Hippocampal formation (tissue), 2 donors: ENCODE data around the gene HERPUD1.
"Not testable (repeated sequence)": the region's sequence is repeated elsewhere in the genome, so short reads cannot be mapped to it uniquely, and the experiment has no call there.

ENCODE experiments used
- DNase-seq, 2 donors: peaks; one replicate each; lab custom pipeline; 2025; lab: John Stamatoyannopoulos, UW

Gene HERPUD1

GRCh38 chr16:56933828-56934598, 2.1 kb downstream of the HERPUD1 start:
- no peak for DNase-seq

- not testable (repeated sequence) for DNase-seq
Observed at GRCh38 chr16:56934599-56935145, 2.7 kb downstream of the HERPUD1 start.

GRCh38 chr16:56935201-56935600, 3.3 kb downstream of the HERPUD1 start:
- no peak for DNase-seq

GRCh38 chr16:56936491-56936890, 4.5 kb downstream of the HERPUD1 start:
- DNase-seq, result no peak

GRCh38 chr16:56936950-56937349, 5.0 kb downstream of the HERPUD1 start:
- DNase-seq, result no peak

- no peak for DNase-seq
Observed at GRCh38 chr16:56938664-56939513, 6.9 kb downstream of the HERPUD1 start.

GRCh38 chr16:56939801-56940200, 7.9 kb downstream of the HERPUD1 start:
- DNase-seq, result no peak

GRCh38 chr16:56941092-56941491, 9.2 kb downstream of the HERPUD1 start:
- DNase-seq, result no peak

GRCh38 chr16:56941856-56942331, 10.0 kb downstream of the HERPUD1 start:
- DNase-seq, result no peak

GRCh38 chr16:56943761-56944375, 11.9 kb downstream of the HERPUD1 start:
- DNase-seq, result no peak

- no peak for DNase-seq
Observed at GRCh38 chr16:56944954-56945839, 13.3 kb downstream of the HERPUD1 start.

- no peak for DNase-seq
Observed at GRCh38 chr16:56945847-56946527, 14.0 kb downstream of the HERPUD1 start.

GRCh38 chr16:56946767-56947603, 15.0 kb downstream of the HERPUD1 start:
- DNase-seq, result no peak

- no peak for DNase-seq
Observed at GRCh38 chr16:56947604-56947995, 15.7 kb downstream of the HERPUD1 start.

- no peak for DNase-seq
Observed at GRCh38 chr16:56948234-56948633, 16.3 kb downstream of the HERPUD1 start.

GRCh38 chr16:56950051-56950450, 18.1 kb downstream of the HERPUD1 start:
- DNase-seq, result no peak

GRCh38 chr16:56950455-56950854, 18.5 kb downstream of the HERPUD1 start:
- DNase-seq, result no peak

- peak in 1 of 2 donors; percentile 36 for DNase-seq
Observed at GRCh38 chr16:56950881-56951771, 19.2 kb downstream of the HERPUD1 start.

GRCh38 chr16:56953006-56953405, 21.1 kb downstream of the HERPUD1 start:
- no peak for DNase-seq
